HG03025 (cell line): ENCODE results near the gene PRKAG1.

Experiments
- ATAC-seq: cut with Tn5 transposase; IDR thresholded peaks from one replicate; pipeline ENCODE4 v1.9.1; 2021; ENCODE audit warnings: mild to moderate bottlenecking, moderate library complexity; ENCODE audit not compliant: unreplicated experiment, low FRiP score

Gene PRKAG1

DNA sequence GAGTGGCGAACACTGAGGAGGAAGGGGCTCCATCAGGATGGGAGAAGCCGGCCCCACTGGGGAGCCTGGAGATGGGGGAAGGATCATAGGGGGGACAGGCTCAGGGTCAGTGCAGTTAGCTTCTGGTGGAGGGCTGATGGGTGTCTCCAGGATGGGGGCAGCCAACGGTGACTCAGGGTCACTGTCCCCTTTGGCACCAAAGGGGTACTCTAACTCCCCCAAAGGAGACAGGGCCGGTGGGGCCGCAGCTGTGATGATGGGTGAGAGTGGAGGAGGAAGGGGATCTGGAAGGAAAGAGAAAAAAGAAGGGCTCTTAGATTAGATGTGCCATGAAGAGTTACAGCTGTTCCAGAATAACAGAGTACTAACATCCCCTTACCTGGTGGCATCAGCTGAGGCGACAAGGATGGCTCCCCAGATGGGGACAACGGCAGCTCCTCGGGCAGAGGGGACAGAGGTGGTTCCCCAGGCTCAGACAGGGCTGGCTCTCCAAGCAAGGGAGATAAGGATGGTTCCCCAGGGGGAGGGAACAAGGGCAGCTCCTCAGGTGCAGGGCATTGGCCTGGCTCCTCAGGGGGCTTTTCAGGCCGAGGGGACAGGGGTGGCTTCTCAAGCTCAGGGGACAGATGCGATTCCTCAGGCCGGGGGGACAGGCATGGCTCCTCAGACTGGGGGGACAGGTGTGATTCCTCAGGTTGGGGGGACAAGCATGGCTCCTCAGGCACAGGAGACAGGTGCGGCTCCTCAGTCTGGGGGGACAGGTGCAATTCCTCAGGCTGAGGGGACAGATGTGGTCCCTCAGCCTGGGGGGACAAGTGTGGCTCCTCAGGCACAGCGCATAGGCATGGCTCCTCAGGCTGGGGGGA, 32.2 kb upstream of the PRKAG1 start:
- ATAC-seq = no peak

DNA sequence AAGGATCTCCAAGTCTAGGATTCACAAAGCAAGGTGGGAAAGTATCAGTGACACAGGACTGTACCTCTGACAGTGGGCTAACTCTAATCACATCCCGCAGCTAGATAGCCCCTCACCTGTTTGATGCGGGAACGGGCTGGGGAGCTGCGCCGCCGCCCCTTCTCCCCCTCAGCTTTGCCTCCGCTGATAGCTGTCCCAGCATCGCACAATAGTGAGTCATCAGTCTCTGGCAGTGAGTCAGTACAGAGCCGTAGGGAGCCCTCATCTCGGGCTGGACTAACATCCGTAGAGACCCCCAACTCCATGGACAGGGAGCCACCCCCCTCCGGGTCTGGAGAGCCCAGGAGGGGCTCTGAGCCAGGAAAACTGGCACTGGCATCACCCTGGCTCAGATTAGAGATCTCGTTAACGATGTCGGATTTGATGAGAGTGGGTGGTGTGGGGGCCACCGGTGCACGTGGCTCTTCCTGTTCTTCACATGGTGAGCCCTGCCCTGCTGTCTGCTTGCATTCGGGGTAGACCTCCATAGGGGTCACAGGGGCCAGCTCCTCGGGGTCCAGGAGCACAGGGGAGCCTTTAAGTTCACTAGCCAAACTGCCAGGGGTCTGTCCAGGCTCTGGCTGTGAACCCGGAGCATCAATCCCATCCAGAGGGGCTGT, 31.1 kb upstream of the PRKAG1 start:
- no peak for ATAC-seq

DNA sequence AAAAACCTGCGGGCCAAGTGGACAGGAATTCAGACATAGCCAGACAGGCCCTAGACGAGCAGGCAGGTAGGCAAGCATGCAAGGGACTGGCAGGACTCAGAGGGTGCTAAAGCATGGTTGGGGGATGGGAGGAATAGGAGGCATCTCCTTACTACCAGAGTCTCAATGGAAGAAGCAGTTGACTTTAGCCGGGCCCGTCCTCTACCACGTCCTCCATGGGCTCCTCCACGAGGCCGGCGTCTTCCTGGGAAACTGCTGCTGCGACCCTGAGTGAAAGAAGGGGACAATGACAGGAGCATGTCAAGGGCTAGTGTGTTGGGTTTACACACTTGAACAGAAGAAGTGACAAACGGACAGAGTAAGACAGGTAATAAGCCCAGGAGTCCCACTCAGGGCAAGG, 30.4 kb upstream of the PRKAG1 start:
- no peak for ATAC-seq

DNA sequence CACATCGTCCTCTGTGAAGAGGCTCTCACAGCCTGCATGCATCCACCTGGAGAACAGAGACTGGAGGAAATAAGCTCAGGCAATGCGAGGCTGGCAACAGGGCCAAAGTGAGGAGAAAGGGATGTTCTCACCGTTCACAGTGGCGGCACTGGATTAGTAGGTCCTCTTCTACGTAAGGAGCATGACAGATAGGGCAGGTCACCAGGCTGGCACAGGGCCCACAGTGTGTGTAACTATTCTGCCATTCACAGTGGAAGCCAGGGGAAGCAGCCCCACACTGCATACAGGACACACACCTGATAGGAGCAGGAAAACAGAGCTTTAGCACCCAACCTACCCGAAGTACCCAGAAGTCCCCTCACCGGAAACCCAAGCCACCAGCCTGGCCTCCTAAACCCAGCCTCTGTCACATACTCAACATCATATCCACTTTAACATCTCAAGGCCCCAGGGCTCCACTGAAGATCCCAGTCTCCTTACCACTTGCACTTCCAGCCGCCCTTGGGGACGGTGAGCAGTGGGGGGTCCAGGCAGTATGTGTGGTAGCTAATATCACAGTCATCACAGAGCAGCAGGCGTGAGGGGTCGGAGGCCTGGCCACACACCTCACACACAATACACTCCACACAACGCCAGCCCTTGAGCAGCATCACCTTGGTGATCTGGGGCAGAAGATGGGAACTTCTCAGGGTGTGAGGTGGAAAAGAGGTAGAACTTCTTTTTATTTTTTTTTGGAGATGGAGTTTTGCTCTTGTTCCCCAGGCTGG, 27.7 kb upstream of the PRKAG1 start:
- ATAC-seq = no peak

DNA sequence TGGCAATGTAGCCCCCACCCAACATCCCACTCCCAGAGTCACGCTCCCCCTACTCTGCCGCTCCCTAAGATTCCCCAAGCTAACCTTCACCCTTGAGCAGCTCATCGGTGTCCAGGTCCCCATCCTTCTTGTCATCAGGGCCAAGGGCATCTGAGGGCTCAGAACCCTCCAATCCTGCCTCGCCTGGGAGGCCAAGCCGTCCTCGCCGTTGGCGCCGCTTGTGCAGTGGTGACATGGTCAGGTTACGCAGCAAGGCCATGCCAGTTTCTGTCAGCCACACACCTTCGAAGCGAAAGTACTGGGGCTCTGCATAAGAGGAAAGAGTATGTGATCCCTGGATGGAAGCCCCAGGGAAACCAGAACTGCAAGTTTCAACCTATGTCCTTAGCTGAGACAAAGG, 26.1 kb upstream of the PRKAG1 start:
- ATAC-seq = no peak

DNA sequence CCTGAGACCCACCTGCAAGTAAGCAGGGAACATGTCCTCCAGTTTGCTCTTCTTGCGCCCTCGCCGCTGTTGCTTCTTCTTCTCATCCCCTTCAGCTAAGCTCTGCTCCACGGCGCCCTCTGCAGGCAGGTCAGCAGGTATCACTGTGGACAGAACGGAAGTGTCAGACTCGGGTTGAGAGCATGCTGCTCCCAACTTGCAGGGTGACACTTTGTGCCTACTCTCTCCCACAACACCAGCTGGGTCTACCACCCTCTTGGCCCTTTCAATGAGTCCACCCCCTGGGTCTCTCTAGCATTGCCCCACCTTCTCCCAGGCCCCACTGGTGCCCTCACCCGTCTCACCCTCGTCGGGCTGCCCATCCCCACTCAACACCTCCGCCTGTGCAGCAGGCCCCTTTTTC, 25.3 kb upstream of the PRKAG1 start:
- no peak for ATAC-seq

DNA sequence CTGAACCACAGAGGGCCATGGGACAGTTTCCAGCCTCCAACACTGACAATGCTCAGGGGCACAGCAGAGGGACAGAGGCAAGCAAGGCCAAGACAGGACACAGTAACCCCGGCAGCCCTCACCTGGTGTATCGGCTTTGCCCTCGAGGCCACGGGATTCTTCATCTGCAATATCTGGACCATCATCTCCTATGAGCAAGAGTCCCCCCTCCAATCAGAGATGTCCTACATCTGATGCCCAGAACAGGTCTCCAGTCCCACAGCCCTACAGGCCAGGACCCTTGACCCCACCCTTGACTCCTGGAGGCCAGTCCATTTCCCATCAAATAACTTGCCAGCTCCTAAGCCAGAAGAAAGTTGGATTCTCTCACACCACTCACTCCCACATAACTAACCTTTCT, 24.7 kb upstream of the PRKAG1 start:
- ATAC-seq = no peak

DNA sequence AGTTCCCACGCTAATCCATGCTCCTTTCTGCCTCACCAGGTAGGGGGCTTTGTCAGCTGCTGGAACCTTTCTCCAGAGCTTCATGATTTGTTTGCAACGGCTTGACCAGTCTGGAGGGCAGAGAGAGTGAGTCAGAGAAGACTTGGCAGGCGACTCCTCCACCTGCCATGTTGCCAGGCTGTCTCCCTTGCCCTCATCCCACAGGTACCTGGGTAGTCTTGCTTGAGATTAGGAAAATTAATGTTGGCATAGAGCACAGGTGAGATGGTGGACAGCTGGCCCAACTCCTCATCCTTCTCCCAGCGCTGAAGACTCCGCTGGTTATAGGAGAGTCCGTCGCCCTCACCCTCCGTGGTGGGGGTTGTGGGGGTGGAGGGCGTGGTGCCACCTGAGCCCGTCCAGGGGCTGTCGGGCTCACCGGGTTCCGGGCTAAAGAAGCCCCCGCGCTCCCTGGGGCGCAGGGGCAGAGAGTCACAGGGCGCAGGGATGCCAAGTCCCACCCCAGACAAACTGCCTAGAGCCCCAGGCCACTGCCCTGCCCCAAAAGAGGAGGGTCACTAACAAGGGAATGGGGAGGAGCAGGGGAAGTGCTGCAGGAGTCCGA, 23.4 kb upstream of the PRKAG1 start:
- no peak for ATAC-seq

DNA sequence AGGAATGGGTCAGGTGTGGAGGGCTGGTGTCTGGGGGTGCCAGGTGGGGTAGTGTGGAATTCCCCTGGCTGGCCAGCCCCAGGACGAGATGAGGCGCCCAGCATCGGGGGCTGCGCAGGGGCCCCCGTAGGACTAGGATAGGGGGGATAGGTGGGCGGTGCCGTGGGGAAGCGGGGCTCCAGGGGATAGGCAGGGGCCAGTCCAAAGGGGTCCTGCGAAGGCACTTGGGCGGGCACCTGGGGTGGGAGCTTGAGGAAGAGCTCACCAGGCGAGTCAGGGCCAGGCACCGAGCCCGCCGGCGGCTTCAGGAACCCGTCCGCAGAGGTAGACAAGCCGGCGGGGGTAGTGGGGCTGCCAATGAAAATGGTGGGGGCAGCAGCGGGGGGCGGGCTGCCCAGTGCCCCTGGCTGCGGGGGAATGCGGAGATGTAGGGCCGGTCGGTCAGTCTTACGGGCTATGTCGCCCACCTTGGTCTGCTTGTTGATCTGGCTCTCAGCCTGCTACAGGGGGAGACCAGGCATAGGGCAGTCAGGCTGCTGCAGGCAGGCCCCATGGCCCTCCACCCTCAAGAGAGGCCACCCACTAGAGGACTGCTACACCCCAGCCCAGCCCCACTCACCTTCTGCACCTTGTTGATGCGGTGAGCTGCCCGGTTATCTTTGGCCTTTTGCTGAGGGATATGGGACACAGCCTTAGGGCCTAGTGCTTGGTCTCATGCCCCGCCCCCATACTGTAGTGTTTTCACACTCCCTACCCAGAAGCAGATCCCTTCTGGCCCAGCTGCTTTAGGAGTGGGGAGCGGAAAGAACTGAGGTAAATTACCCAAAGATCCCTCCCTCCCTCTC, 22.7 kb upstream of the PRKAG1 start:
- no peak for ATAC-seq

DNA sequence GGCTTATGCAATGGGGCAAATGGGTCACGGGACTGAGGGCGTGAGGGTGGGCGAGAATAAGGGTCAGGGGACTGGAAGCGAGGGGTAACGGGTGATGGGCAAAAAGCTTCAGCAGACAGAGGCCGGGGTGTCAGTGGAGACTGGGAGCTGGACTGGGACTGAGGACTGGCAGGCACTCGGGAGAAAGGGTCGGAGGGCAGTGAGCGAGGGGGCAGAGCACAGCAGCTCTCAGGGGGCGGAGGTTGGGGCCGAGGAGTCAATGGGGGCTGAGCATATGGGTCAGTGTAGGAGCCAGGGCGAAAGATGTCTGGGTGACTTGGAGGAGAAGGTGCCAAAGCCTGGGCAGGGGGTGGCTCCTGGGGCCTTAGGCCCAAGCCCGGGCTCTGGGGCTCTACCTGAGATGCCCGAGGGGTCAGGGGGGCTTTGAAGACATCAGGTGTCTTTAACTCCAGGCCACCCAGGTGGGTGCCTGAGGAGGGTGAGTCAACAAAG, 21.8 kb upstream of the PRKAG1 start:
- ATAC-seq = no peak

DNA sequence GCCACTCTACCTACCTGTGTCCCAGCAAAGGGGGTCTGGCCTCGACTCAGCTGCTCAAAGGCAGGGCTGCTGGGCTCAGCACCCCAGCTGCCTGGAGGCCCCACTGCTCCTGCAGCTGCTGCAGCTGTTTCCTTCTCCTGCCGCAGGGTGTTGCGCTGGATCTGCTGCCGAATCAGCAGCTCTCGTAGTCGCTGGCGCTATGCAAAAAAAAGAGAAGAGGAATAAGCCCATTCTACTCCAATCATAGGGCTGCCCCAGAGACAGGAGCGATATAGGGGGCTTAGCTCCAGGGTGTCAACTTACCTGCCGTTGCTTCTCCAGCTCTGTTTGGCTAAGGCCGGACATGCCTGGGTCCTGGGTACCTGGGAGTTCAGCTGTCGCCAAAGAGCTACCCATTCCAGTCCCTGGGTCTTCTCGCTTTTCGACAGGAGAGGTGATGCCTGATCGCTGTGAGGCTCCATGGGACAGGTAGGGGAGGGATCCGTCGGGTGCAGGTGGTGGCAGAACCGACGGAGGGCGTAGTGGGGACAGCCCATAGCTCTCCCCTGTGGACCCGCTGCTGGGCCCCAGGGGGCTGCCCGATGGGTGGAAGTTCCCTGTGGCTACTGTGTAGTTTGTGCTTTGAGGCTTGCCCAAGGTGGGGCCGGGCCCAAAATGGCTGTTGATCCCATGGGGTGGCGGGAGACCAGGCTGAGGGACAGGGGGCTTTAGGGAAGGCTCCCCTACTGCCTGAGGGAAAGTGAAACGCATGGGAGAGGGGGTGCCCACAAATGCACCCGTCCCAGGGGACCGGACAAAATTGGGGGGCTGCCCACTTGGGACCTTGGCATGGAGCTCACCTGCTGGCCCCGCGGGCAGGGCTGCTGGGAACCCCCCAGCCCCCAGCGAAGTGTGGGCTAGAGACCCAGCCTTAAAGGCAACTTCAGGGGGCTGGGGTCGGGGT, 21.1 kb upstream of the PRKAG1 start:
- no peak for ATAC-seq

DNA sequence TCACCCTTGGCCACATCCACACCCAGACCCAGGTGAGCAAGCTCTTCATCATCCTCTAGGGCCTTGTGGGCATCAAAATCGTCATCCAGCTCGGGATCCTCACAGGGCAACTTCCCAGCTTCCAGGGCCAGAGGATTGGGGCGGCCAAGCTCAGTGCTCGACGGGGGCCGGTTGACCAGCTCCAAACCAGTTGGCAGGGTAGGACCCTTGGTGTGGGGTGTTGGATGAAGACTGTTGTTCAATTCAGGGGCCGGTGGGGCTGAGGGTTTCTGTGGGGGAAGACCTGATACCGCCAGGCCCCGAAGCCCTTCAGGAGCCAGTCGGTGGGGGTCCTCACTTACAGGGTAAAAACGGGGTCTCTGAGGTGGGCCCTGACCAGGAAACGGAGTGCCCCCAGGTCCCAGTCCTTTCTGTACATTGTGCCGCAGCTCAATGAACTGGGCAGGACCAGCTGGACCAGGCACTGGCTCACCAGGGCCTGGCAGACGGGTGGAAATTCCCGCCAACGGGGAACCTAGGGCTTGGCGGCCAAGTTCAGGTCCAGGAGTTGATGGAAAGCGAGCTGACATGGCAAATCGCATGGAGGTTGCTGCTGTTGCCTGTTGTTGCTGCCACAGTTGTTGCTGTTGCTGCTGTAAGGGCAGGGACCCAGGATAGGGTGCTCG, 19.8 kb upstream of the PRKAG1 start:
- ATAC-seq = no peak

DNA sequence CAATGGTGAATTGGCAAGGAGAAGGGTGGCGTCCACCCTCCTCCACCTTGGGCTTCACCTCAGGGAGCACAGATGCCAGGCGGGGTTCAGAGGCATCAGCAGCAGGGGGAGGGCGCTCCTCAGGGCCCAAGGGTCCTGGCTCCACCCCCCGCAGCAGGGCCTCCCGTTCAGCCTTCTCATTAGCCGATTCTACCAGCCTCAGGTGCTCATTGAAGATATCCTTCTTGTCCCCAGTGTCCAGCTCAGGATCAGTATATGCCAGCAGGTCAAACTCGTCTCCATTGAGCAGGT, 19.3 kb upstream of the PRKAG1 start:
- ATAC-seq = no peak

DNA sequence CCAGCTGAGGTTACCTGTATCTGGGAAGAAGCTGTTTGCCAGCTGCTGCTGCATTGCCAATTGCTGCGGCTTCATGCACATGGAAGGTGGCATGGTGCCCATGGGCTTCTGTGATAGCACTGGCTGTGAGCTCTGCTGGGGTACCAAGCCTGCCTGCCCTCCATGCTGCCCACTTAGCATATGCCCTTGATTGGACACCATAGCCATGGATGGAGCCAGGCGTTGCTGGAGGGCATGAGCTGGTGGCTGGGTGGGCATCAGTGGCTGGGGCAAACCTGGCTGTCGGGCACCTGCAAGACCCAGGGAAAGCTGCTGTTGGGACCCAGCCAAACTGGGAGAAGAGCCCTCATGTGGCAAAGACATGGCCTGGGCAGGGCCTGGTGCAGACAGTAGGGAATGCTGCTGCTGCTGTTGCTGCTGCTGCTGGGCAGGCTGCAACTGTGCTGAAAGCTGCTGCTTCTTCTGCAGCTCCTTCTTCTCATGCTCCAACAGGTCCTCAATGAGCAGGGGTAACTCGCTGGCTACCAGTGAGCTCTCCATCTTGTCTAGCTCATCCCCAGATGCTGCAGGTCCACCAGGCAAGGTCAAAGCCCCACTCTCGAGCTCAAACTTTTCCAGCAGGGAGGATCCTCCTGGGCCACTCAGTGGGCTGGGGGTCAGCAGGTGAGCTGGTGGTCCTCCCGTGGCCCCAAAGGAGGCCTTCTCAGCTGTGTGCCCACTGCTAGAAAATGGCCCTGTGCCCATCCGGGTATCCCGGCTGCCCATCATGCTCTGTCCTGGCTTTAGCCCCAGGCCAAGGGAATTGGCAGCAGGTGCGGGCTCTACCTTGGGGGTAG, 18.8 kb upstream of the PRKAG1 start:
- no peak for ATAC-seq

DNA sequence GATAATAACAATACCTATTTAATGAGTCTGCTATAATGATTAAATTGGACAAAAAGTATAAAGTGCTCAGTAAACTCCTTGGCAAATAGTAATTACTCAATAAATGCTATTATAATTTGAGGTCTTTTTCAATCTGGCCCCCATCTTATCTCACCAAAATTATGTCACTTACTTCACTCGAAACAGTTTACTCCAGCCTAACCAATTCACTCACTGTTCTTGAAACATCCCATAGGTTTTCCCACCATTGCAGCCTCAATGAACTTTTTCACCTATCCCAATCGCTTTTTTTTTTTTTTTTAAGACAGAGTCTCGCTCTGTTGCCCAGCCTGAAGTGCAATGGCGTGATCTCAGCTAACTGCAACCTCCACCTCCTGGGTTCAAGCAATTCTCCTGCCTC, 17.5 kb upstream of the PRKAG1 start:
- no peak for ATAC-seq

DNA sequence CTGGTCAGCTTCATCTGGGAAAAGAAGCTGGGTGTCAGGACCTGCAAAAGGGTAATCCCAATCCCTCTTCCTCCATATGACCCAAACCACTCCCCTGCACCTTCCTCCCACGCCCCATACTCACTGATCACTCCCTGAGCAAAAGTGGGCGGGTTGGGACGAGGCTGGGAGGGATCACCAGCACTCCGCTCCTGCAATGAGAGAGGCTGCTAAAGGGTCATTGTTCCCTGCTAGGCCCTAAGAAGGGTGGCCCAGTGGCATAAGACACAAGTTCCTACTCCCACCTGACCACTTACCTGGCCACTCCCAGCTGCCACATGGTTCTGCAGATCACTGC, 15.7 kb upstream of the PRKAG1 start:
- no peak for ATAC-seq

DNA sequence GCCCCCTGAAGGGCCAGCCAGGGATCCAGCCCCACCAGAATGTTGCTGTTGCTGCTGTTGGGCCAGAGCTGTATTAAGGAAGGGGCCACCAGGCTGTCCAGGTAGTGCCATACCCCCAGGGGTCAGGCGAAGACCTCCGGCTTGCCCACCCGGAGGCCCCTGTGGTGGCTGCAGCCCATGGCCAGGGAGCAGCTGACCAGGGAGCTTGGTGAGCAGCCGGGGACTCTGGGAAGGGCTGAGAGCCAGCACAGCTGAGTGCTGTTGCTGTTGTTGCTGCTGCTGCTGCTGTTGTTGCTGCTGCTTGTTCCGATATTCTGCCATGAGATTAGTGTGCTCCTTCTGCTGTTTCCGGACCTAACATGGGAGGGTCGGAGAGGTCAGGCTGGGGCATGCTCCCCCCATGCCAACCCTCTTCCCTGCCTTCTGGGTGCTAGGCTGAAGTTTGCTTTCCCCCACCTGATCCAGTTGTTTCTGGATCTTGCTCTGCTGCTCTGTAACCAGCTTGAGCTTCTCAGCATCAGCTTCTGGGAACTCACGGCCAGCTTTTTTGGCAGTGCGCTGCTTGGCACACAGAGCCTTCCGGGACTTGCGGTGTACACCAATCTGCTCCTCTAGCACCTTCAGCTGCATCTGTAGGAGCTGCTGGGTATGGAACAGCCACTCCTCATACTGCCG, 15.2 kb upstream of the PRKAG1 start:
- ATAC-seq = no peak
